NCI-H1694 (cell line): ENCODE data around the gene VWCE.
"Not testable (repeated sequence)": the region's sequence is repeated elsewhere in the genome, so short reads cannot be mapped to it uniquely, and the experiment has no call there.

Experiments used
- DNase-seq: peaks from one replicate; lab custom pipeline; 2025; lab: John Stamatoyannopoulos, UW

VWCE gene

DNA sequence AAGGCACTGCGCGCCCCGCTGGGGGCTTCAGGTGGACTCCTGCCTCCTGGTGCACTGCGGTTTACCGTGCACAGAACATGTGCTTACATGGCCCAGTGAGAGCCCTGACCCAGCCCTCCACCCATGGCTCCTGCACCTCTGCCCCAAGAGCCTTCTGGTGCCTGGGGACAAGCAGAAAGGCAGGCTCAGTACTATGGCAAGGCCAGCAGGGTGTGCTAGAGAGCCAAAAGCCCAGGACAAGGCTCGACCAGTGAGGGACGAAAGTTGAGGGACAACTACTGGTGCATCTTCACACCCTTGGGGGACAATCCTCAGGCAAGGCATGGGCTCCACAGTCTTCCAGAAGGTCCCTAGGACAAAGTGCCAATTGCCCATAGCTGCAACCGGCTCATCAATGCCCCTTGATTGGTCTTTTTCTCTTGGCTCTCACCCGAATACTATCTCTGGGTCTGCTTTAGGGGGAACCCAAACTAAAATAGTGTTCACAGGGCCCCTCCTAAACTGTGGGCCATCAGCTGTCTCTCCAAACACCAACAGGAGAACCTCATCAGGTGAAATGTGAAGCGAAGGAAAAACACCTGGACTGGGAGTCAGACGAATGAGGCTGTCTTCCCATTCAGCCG, 40.6 kb downstream of the VWCE start:
- peak; percentile 9 for DNase-seq

DNA sequence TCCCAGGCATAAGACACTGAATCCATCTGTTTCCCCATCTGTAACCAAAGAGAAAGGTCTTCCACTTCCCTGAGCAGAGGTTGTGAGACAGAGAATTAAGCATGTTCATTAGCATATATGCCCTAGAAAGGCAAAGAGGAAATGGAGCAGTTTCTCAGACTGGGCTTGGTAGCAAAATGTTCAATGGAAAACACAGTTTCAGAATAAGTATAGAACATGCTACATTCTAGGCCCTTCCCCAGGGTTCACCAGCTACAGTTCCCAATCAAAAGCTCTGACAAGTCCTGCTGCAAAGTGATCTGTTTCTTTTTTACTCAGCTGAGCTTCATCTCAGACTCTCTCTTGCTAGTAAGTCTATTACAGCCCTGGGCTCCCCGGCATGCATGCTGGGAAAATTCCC, 42.8 kb downstream of the VWCE start:
- DNase-seq, result not testable (repeated sequence)

GRCh38 chr11:61250796-61251765, 44.0 kb downstream of the VWCE start:
- DNase-seq, result not testable (repeated sequence)

- peak; percentile 10 for DNase-seq
These were observed 45.9 kb downstream of the VWCE start for GRCh38 chr11:61249201-61249600.

DNA sequence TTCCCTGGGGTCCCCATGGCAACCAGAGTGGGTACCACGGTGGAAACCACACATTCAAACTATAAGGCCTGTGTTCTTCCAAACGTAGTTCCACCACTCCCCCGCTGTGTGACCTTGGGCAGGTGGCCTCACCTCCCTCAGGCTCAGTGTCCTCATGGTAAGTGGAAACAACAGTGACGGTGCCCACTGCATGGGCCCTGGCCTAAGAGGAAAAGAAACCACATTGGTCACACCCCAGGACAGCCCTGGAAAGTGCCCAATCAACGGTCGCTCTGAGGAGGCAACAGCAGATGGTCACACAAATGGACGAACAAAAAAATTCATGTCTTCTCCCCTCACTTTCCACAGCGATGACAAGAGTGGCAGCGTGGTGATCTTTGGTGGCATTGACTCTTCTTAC, 47.0 kb downstream of the VWCE start:
- not testable (repeated sequence) for DNase-seq

- not testable (repeated sequence) for DNase-seq
These were observed 49.7 kb downstream of the VWCE start for GRCh38 chr11:61245284-61245964.

- not testable (repeated sequence) for DNase-seq
These were observed 53.6 kb downstream of the VWCE start for GRCh38 chr11:61241526-61241925.

DNA sequence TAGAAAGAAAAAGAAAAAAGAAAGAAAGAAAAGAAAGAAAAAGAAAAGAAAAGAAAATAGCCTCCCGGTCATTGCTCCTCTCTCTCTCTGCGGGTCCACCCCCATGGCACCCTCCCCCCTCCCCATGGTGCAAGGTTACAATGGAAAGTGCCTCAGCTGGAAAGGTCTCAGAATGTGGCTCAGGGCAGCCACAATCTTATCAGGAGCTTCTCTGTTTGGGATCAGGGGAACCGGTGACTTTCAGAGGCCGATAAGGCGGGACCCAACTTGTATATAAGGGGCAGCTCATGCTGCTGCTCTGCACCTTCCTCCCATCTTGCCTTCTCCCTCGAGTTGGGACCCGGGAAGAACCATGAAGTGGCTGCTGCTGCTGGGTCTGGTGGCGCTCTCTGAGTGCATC, 54.2 kb downstream of the VWCE start, which contains the start of gene PGA5:
TSS of gene PGA5 (plus strand) at position 301 of the 400 bp plus-strand sequence. CDS start at position 353, 52 bp downstream.
- not testable (repeated sequence) for DNase-seq

- DNase-seq, result not testable (repeated sequence)
These were observed 54.8 kb downstream of the VWCE start for GRCh38 chr11:61240288-61240687.

DNA sequence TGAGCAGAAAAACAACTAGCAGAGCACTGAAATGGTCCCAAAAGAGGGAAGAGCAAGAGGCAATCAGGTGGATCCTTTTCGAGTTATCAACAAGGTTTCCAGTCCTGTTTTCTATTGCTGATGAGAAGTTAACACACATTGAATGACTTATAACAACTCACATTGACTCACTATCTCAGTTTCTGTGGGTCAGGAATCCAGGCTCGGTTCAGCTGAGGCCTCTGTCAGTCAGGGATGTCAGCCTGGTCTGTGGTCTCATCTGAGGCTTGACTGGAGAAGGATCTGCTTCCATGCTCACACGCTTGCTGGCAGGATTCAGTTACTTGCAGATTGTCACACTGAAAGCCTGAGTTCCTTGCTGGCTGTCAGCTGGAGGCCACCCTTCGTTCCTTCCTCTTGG, 58.0 kb downstream of the VWCE start:
- DNase-seq, result not testable (repeated sequence)

- not testable (repeated sequence) for DNase-seq
These were observed 62.5 kb downstream of the VWCE start for GRCh38 chr11:61232548-61233145.

GRCh38 chr11:61231585-61231984, 63.5 kb downstream of the VWCE start:
- not testable (repeated sequence) for DNase-seq

DNA sequence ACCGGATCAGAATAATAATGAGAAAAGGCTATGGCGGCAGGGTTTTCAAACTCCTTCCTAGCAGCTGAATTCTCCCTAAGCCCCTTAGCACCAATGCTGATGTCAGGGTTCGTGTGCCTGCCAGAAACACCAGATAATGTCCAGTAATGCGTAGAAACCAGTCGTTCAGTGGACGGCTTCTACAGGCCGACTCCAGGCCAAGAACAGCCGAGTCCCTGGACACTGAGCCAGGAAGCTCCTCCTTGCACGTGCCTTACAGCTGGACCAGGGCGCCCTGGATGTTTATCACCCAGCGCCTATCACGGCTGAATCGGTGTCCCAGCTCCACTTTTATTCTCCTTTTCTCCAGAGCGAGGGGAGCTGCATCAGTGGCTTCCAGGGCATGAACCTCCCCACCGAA, 64.1 kb downstream of the VWCE start:
- not testable (repeated sequence) for DNase-seq

DNA sequence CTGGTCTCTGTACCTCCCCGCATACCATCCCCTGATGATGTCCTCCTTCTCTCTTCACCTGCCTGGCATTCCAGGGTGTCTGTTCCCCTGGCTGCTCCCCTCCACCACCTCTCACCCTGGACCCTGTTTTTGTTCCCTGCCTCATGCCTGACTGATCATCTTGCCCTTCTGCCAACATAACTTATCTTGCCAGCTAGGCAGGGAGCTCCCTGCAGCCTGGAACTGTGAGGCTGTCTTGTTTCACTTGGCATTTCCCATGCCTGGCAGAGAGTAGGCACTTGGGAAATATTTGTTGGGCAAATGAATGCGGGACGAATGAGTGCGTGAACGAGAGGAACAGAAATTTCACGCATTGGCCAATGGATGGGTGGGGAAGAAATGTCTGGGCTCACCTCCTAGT, 65.7 kb downstream of the VWCE start:
- not testable (repeated sequence) for DNase-seq

DNA sequence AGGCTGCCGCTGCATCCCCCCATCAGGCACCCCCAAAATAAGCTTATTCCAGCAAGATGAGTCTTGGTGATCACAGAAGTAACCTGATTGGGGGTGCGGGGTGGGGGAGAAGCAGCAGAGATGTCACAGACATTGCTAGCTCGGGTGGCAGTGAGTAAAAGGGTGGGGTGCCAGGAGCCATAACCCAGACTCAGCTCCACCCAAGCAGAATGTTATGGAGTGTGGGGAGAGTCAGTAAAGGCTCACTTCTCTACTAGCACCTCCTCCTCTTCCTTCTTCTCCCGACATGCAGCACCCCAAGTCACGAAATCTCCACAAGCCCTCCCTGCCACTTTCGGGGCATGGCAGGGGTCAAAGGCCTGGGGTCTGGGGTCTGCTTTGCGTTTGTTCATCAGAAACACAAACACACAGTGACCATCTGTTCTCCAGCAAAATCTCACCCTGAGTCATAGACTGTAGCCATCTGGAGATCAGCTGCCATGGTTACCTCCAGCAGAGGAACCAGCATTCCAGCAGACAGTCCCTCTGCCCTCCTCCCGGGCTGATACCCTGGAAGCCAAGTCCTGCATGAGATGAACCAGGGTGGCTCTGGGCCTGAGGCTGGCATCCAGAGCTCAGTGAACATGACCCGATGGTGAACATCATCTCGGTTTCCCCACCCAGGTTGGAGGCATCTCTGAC, 68.5 kb downstream of the VWCE start:
- not testable (repeated sequence) for DNase-seq

DNA sequence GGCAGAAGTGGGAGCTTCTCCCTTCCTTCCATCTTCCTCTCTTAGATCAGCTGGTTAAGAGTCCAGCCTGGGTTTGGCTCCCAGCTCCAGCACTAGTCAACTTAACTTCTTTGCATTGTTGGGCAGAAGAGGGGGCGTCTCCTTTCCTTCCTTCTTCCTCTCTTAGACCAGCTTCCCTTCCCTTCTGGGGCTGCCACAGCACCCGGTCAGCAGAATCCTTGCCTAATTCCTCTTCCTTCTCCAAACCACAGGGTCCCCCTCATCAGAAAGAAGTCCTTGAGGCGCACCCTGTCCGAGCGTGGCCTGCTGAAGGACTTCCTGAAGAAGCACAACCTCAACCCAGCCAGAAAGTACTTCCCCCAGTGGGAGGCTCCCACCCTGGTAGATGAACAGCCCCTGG, 72.4 kb downstream of the VWCE start:
- DNase-seq, result not testable (repeated sequence)

DNA sequence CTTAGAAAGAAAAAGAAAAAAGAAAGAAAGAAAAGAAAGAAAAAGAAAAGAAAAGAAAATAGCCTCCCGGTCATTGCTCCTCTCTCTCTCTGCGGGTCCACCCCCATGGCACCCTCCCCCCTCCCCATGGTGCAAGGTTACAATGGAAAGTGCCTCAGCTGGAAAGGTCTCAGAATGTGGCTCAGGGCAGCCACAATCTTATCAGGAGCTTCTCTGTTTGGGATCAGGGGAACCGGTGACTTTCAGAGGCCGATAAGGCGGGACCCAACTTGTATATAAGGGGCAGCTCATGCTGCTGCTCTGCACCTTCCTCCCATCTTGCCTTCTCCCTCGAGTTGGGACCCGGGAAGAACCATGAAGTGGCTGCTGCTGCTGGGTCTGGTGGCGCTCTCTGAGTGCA, 73.1 kb downstream of the VWCE start, which contains the start of gene PGA4:
TSS of gene PGA4 (plus strand) at position 301 of the 400 bp plus-strand sequence. CDS start at position 355, 54 bp downstream.
- DNase-seq, result not testable (repeated sequence)

DNA sequence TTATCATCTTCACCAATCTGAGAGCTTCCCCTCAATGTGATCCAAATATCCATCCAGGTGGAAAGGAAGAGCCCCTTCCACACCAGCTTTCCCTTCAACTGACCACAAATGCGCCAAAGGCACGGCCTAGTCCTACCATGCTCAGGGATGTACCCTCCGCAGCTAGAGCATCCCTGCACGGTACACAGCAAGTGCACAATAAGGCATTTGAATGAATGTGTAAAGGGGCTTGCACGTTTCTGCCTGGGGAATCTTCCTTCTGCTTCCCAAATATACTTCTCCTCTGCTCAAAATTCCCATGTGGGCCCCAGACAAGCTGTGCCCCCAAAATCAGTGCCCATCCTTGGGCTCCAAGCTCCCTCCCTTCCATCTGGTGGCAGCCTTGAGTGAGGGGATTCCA, 76.1 kb downstream of the VWCE start:
- DNase-seq, result not testable (repeated sequence)

DNA sequence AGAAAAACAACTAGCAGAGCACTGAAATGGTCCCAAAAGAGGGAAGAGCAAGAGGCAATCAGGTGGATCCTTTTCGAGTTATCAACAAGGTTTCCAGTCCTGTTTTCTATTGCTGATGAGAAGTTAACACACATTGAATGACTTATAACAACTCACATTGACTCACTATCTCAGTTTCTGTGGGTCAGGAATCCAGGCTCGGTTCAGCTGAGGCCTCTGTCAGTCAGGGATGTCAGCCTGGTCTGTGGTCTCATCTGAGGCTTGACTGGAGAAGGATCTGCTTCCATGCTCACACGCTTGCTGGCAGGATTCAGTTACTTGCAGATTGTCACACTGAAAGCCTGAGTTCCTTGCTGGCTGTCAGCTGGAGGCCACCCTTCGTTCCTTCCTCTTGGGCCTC, 76.8 kb downstream of the VWCE start:
- DNase-seq, result not testable (repeated sequence)

GRCh38 chr11:61213711-61214324, 81.3 kb downstream of the VWCE start:
- DNase-seq, result not testable (repeated sequence)

- DNase-seq, result not testable (repeated sequence)
These were observed 82.9 kb downstream of the VWCE start for GRCh38 chr11:61212202-61212601.
